Measurements from ENCODE around the gene PCBP1. TPM values are rescaled to one million over a fixed set of nuclear protein-coding genes. Genes with fewer than 3 reads are reported as not detected.

PCBP1 gene
- total RNA-seq, 1 donor from 2014 or later, result 301 TPM

DNA sequence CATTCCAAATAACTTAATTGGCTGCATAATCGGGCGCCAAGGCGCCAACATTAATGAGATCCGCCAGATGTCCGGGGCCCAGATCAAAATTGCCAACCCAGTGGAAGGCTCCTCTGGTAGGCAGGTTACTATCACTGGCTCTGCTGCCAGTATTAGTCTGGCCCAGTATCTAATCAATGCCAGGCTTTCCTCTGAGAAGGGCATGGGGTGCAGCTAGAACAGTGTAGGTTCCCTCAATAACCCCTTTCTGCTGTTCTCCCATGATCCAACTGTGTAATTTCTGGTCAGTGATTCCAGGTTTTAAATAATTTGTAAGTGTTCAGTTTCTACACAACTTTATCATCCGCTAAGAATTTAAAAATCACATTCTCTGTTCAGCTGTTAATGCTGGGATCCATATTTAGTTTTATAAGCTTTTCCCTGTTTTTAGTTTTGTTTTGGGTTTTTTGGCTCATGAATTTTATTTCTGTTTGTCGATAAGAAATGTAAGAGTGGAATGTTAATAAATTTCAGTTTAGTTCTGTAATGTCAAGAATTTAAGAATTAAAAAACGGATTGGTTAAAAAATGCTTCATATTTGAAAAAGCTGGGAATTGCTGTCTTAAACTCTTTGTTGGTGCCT lies 1.4 kb downstream of the PCBP1 start:
- H3K27ac Mint-ChIP-seq (ENCODE audit: unreplicated experiment), result peak overlapping the region; percentile 99
- peaks cover 16% of the 10 kb centered on the region for H3K4me1 Mint-ChIP-seq (ENCODE audit: low read depth, unreplicated experiment)
- peaks cover 13% of the 10 kb centered on the region for H3K36me3 Mint-ChIP-seq (ENCODE audit: unreplicated experiment)
- peaks cover 32% of the 10 kb centered on the region for H3K9me3 Mint-ChIP-seq (ENCODE audit: unreplicated experiment)
- TF ChIP-seq, protein P1, sequence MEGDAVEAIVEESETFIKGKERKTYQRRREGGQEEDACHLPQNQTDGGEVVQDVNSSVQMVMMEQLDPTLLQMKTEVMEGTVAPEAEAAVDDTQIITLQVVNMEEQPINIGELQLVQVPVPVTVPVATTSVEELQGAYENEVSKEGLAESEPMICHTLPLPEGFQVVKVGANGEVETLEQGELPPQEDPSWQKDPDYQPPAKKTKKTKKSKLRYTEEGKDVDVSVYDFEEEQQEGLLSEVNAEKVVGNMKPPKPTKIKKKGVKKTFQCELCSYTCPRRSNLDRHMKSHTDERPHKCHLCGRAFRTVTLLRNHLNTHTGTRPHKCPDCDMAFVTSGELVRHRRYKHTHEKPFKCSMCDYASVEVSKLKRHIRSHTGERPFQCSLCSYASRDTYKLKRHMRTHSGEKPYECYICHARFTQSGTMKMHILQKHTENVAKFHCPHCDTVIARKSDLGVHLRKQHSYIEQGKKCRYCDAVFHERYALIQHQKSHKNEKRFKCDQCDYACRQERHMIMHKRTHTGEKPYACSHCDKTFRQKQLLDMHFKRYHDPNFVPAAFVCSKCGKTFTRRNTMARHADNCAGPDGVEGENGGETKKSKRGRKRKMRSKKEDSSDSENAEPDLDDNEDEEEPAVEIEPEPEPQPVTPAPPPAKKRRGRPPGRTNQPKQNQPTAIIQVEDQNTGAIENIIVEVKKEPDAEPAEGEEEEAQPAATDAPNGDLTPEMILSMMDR (IDR thresholded peaks at IDR 0.05; ENCODE audit: partially characterized antibody, unreplicated experiment), result no peak
- peak overlapping the region; percentile 97 for H3K4me3 Mint-ChIP-seq (ENCODE audit: unreplicated experiment)
- no peak for DNase-seq
- H3K27me3 Mint-ChIP-seq (ENCODE audit: unreplicated experiment), result peaks cover 33% of the 10 kb centered on the region

DNA sequence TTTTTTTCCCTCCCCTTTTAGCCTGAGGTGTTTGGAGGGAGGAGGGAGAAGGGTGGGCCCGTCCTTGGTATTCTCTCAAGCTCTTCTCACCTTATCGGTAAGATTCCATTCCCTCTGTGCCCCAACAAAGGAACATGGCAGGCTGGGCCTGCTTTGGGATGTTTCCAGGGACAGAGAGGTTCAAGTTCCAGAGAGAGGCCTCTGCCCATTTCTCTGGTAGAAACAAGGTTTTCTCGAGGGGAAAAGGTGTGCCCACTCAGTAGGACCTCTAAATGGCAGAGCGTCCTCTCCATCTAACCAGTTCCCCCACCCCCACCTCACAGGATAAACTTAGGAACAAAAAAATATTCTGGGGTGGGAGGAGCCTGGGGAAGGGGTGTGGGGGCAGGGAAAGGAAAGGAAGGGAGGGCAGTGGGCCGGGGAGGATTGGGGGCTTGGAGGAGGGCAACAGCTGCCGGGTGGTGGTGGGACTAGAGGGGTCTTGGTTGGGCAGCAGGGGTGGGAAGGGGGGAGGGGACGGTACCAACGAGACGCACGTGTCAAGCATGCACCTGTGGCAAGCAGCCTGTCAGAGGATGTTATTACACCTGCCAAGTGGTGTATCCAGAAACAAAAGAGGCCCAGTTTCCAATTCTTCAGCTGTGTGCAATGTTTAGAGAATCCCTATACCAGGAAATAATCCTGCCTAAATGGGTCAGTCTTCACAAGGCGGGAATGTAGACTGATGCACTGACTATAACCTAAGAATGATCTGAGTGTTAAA lies 2.1 kb downstream of the PCBP1 start:
- TF ChIP-seq, protein P1 (IDR thresholded peaks at IDR 0.05; ENCODE audit: partially characterized antibody, unreplicated experiment), result no peak
- peak overlapping the region; percentile 97 for H3K4me3 Mint-ChIP-seq (ENCODE audit: unreplicated experiment)
- DNase-seq, result peak; percentile 62
- peaks cover 15% of the 10 kb centered on the region for H3K4me1 Mint-ChIP-seq (ENCODE audit: low read depth, unreplicated experiment)
- peaks cover 33% of the 10 kb centered on the region for H3K27me3 Mint-ChIP-seq (ENCODE audit: unreplicated experiment)
- H3K27ac Mint-ChIP-seq (ENCODE audit: unreplicated experiment), result peak overlapping the region; percentile 99
- H3K9me3 Mint-ChIP-seq (ENCODE audit: unreplicated experiment), result peaks cover 32% of the 10 kb centered on the region
- peaks cover 13% of the 10 kb centered on the region for H3K36me3 Mint-ChIP-seq (ENCODE audit: unreplicated experiment)

DNA sequence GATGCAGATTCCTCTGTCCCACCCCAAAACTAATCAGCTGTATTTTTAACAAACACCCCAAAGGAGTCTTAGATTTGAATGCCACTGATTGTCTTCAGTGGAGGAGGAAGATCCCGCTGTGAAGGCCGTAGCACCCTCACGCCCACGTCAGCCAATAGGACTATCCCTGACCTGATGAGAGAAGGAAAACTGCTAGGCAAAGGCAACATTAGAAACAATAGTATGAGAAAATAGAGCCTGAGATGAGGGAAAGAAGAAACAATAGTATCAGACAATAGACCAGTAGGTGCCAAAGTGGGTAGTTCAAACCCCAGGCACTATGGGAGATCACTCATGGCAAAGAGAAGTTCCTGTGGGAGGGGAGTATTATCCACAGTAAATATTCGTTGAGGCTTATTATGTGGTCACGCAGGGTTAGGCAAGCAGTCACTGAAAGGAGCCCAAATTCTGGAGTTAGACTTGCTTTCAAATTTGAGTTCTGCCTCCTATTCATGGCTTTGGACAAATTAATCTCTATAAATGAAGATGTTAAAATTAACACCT lies 2.8 kb downstream of the PCBP1 start:
- peaks cover 12% of the 10 kb centered on the region for H3K4me1 Mint-ChIP-seq (ENCODE audit: low read depth, unreplicated experiment)
- peaks cover 32% of the 10 kb centered on the region for H3K9me3 Mint-ChIP-seq (ENCODE audit: unreplicated experiment)
- TF ChIP-seq, protein P1 (IDR thresholded peaks at IDR 0.05; ENCODE audit: partially characterized antibody, unreplicated experiment), result no peak
- H3K27ac Mint-ChIP-seq (ENCODE audit: unreplicated experiment), result peak overlapping the region; percentile 99
- no peak for DNase-seq
- peaks cover 33% of the 10 kb centered on the region for H3K27me3 Mint-ChIP-seq (ENCODE audit: unreplicated experiment)
- peak overlapping the region; percentile 97 for H3K4me3 Mint-ChIP-seq (ENCODE audit: unreplicated experiment)
- peaks cover 13% of the 10 kb centered on the region for H3K36me3 Mint-ChIP-seq (ENCODE audit: unreplicated experiment)

DNA sequence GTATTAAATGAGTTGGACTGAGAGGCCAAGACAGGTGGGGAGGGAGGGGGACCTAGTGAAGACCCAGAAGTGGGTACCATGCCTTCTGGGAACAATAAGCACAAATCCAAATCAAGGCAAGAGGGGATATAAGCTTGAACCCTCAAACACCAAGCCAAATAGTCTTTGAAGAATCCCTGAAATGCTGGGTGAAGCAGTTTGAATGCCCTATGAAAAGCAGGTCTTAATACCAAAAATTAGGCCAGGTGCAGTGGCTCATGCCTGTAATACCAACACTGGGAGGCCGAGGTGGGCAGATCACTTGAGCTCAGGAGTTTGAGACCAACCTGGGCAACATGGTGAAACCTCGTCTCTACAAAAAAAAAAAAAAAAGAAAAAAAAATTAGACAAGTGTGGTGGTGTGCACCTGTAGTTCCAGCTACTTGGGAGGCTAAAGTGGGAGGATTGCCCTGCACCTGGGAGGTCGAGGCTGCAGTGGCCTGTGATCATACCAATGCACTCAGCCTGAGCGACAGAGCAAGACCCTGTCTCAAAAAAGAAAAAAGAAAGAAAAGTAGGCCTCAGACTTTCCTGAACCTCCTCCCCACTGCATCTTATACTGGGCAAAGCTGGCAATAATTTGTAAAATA lies 3.5 kb downstream of the PCBP1 start:
- Mint-ChIP-seq H3K4me1 (ENCODE audit: low read depth, unreplicated experiment) (peaks cover 6% of the 10 kb centered on the region), H3K9me3 (ENCODE audit: unreplicated experiment) (peaks cover 26% of the 10 kb centered on the region), H3K36me3 (ENCODE audit: unreplicated experiment) (peaks cover 13% of the 10 kb centered on the region), H3K27me3 (ENCODE audit: unreplicated experiment) (peaks cover 30% of the 10 kb centered on the region), H3K4me3 (ENCODE audit: unreplicated experiment) (peak overlapping the region; percentile 22), H3K27ac (ENCODE audit: unreplicated experiment) (peak overlapping the region; percentile 16)
- TF ChIP-seq, protein P1 (IDR thresholded peaks at IDR 0.05; ENCODE audit: partially characterized antibody, unreplicated experiment), result no peak
- DNase-seq, result no peak

Data from glutamatergic neuron (in vitro differentiated cells).